Dedifferentiated amniotic fluid mesenchymal stem cell (primary cell): ENCODE measurements around the gene SCYGR7.
A peak's percentile ranks its signal among the peaks of the same experiment; 100 is the strongest.
"Not testable (repeated sequence)": the region's sequence is repeated elsewhere in the genome, so short reads cannot be mapped to it uniquely, and the experiment has no call there.

Experiments
- DNase-seq: peaks from one replicate; pipeline ENCODE4 v3.0.0-alpha.2; 2016; ENCODE audit errors: extremely low spot score

The SCYGR7 gene, protein sequence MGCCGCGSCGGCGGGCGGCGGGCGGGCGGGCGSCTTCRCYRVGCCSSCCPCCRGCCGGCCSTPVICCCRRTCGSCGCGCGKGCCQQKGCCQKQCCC

DNA sequence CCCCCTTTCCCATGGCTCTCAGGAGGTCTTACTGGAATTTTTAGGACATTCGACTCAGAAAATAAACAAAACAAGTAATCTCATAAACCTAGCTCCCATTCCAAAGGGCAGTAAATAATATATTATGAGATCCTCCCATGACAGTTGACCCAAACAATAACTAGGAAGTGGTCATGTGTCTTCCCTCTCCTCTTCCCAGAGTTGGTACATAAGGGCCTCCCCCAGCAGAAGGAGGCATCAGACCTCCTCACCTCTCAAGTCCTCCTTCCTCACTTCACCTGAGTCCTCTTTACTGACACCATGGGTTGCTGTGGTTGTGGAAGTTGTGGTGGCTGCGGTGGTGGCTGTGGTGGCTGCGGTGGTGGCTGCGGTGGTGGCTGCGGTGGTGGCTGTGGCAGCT lies at the start of gene SCYGR7:
SCYGR7 (plus strand) TSS at position 301 of the 400 bp plus-strand sequence; CDS start at position 301, 0 bp downstream.
- DNase-seq: no peak

- no peak for DNase-seq
These were observed 43.9 kb upstream of the SCYGR7 start for GRCh38 chr2:227684258-227684657.

DNA sequence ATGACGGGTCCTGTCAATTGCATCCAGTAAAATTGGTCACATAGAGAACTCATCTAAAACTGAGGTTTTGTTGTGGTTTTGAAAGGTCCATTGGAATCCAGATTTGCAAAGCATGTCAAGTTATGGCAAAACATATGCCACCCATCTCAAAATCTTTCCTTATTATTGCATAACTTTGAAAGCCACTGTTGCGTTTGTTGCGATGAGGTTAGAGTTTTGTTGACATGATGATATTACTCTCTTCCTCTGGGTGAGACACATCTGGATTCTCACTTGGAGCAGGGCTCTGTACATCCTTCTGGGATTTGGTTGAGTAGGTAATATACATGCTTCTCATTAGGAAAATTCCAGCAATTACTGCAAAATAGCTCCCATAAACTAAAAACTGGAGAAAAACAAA lies 40.9 kb upstream of the SCYGR7 start:
- DNase-seq: no peak

DNA sequence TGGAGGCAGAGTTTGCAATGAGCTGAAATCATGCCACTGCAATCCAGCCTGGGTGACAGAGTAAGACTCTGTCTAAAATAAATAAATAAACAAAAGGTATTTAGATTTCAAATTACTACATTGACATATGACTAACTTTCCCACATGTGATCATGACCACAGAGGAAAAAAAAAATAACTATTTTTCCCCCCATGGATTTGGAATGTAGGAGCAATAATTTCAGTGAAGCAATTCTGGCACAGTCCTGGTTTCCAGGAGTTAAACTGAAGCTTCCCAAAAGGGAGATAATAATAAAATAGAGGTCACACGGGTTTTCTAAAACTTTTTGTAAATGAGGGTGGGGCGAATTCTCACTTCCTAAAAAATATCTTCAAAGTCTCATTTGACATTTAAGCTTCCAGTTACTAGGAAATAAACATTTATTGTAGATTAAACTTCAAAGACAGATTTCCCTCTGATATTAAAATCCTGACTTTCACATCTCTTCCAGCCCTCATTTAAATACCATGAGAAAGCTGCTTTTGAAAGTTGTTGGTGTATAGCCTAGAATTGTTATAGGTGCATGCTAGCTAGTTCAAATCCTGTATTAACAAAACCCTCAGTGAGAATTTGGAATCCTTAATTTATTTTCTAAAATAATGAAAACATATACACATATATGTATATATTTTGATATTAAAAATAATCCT lies 31.0 kb upstream of the SCYGR7 start:
- DNase-seq: no peak

GRCh38 chr2:227701556-227701955 lies 26.6 kb upstream of the SCYGR7 start:
- no peak for DNase-seq

- DNase-seq: peak; percentile 71
These were observed 24.8 kb upstream of the SCYGR7 start for GRCh38 chr2:227703280-227703732.

- DNase-seq: peak; percentile 36
These were observed 24.2 kb upstream of the SCYGR7 start for GRCh38 chr2:227703961-227704360.

DNA sequence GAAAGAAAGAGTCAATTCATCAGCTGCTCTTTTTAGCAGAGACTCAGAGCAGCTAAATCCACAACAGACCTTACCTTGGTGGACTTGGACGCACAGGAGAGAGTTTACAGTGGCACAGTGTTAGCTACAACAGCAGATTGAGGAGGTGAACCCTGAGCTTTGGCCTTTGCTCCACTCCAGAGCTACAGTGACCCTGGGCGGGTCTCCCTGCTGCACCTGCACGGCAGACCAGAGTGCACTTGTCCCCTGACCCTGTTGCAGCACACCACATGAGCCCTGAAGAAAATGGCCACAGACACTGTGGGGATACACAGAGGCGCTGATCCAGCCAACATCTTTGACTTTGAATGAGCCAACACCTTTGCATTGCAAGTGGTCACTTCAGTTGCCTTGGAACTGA lies 21.3 kb upstream of the SCYGR7 start:
- no peak for DNase-seq

DNA sequence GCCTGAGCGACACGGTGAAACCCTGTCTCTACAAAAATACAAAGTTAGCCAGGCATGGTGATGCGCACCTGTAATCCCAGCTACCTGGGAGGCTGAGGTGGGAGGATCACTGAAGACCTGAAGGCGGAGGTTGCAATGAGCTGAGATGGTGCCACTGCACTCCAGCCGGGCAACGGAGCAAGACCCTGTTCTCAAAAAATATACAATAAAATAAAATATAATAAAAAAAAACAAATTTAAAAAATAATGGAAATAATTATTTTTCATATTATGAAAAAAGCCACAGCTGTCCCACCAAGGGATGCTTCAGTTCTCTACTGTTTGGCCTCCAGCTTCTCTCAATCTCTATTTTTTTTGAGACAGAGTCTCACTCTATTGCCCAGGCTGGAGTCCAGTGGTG lies 20.7 kb upstream of the SCYGR7 start:
- no peak for DNase-seq

DNA sequence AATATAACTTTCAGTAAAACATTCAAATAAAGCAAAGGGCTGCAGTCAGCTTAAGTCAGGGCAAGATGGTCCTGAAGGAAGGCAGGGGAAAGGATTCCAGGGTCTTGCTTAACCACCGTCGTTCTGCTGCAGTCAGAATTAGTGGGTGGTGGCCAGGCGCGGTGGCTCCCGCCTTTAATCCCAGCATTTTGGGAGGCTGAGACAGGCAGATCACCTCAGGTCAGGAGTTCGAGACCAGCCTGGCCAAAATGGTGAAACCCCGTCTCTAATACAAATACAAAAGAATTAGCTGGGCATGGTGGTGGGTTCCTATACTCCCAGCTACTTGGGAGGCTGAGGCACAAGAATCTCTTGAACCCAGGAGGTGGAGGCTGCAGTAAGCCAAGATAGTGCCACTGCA lies 17.1 kb upstream of the SCYGR7 start:
- DNase-seq: no peak

- DNase-seq: no peak
These were observed 14.8 kb upstream of the SCYGR7 start for GRCh38 chr2:227713291-227713690.

- DNase-seq: no peak
These were observed 11.6 kb upstream of the SCYGR7 start for GRCh38 chr2:227716501-227716900.

GRCh38 chr2:227717687-227718567 lies 10.2 kb upstream of the SCYGR7 start, which contains the start of gene SLC19A3:
Gene SLC19A3, minus strand, starts transcription at chr2:227718028. Its CDS starts 15,710 bp downstream, at chr2:227702318.
- peak; percentile 36 for DNase-seq

GRCh38 chr2:227719641-227720040 lies 8.5 kb upstream of the SCYGR7 start:
- DNase-seq: no peak

- DNase-seq: no peak
These were observed 7.5 kb upstream of the SCYGR7 start for GRCh38 chr2:227720680-227721079.

DNA sequence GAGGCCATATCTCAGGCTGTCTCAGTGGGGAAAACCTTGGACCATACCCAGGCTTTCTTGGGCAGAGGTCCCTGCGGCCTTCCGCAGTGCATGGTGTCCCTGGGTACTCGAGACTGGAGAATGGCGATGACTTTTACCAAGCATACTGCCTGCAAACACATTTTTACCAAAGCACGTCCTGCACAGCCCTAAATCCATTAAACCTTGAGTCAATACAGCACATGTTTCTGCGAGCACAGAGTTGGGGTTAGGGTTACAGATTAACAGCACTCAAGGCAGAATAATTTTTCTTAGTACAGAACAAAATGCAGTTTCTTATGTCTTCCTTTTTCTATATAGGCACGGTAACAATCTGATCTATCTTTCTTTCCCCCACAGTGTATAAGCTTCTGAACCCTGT lies 5.3 kb upstream of the SCYGR7 start:
- DNase-seq: not testable (repeated sequence)

DNA sequence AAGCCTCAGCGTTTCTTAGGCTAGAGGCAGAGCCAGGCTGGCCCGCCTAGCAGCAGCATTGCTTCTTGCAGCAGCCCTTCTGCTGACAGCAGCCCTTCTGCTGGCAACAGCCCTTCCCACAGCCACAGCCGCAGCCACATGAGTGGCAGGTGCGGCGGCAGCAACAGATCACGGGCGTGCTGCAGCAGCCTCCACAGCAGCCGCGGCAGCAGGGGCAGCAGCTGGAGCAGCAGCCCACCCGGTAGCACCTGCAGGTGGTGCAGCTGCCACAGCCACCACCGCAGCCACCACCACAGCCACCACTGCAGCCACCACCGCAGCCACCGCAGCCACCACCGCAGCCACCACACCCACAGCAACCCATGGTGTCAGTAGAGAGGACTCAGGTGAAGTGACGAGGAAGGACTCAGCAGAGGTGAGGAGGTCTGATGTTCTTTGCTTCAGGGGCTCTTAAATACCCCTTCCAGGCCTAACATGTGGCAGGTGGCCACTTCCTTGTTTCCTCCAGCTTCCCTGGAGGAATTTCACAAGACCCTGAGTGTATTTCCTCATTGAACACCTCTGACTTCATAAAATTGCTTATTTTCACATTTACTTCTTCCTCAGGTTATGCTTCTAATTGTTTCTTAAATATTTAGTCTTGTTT lies 3.6 kb upstream of the SCYGR7 start, which contains the start of gene SCYGR6:
SCYGR6 (minus strand) TSS at position 364 of the 646 bp plus-strand sequence; CDS start at position 364, 0 bp downstream.
- no peak for DNase-seq

GRCh38 chr2:227739351-227739750 lies 11.2 kb downstream of the SCYGR7 start:
- no peak for DNase-seq

GRCh38 chr2:227740705-227741104 lies 12.6 kb downstream of the SCYGR7 start:
- DNase-seq: not testable (repeated sequence)

GRCh38 chr2:227745594-227745993 lies 17.5 kb downstream of the SCYGR7 start, which contains the start of gene SCYGR8:
Gene SCYGR8, plus strand, starts transcription at chr2:227745894. Its CDS starts 0 bp downstream, at chr2:227745894.
- no peak for DNase-seq

DNA sequence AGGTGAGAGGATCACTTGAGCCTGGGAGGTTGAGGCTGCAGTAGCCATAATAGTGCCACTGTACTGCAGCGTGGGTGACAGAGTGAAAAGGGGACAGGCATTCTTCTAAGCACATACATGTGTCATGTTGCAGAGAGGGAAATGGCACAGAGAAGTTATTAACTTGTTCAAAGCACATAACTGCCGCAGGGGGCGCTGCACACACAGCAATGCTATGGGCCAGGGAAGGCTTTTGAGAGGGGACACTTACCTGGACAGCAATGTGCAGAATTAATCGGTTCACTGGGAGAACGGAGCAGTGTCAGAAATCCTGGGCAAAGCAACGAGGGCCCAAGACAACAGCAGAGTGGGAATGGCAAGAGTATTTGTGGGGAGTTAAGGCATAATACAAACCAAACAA lies 19.9 kb downstream of the SCYGR7 start:
- no peak for DNase-seq

DNA sequence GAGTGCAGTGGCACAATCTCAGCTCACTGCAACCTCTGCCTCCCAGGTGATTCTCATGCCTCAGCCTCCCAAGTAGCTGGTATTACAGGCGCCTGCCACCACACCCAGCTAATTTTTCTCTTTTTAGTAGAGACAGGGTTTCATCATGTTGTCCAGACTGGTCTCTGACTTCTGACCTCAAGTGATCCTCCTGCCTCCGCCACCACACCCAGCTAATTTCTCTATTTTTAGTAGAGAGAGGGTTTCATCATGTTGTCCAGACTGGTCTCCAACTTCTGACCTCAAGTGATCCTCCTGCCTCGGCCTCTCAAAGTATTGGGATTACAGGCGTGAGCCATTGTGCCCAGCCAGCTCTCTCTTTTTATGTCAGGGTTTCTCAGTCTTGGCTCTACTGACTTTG lies 28.1 kb downstream of the SCYGR7 start:
- not testable (repeated sequence) for DNase-seq
